CD14-positive monocyte (primary cell): ENCODE data around the gene TRIM7. TPM values are rescaled to one million over a fixed set of nuclear protein-coding genes. Genes with fewer than 3 reads are reported as not detected.

ENCODE experiments used
- DNase-seq, 3 donors: peaks; one replicate each; pipeline ENCODE4 v3.0.0-alpha.2; 2011 to 2022
- H2AFZ ChIP-seq: 2 replicates; pipeline ENCODE4 v1.6.0; 2012; ENCODE audit warnings: mild to moderate bottlenecking, low read depth, low read length, inconsistent platforms; ENCODE audit not compliant: insufficient read depth, poor library complexity, severe bottlenecking
- H3K27ac ChIP-seq, 2 donors: 1 replicate in 1 of 2; 2 replicates in 1 of 2; pipeline ENCODE4 v1.5.1; 2012 to 2013; ENCODE audit warnings: low read length in 2 of 2, control low read depth in 1 of 2, inconsistent platforms in 1 of 2, low read depth in 1 of 2, mild to moderate bottlenecking in 1 of 2
- H3K27me3 ChIP-seq, 2 donors: one replicate each; pipeline versions ENCODE4 v1.6.0 to v1.6.1; 2011 to 2013; ENCODE audit warnings: low read length in 2 of 2; ENCODE audit not compliant: control insufficient read depth in 2 of 2, insufficient read depth in 2 of 2
- H3K36me3 ChIP-seq, 2 donors: replicated peaks in 1 of 2; 1 replicate in 1 of 2; 2 replicates in 1 of 2; pipeline versions ENCODE4 v1.5.1 to v1.6.1; 2012 to 2013; ENCODE audit warnings: low read length in 2 of 2, control low read depth in 1 of 2, inconsistent platforms in 1 of 2, mild to moderate bottlenecking in 1 of 2; ENCODE audit not compliant: insufficient read depth in 2 of 2, control insufficient read depth in 1 of 2
- H3K4me1 ChIP-seq, 2 donors: 1 replicate in 1 of 2; 2 replicates in 1 of 2; pipeline versions ENCODE4 v1.5.1 to v1.6.1; 2012 to 2013; ENCODE audit warnings: low read length in 2 of 2, control low read depth in 1 of 2, inconsistent platforms in 1 of 2, mild to moderate bottlenecking in 1 of 2, moderate library complexity in 1 of 2; ENCODE audit not compliant: insufficient read depth in 2 of 2, control insufficient read depth in 1 of 2
- H3K4me2 ChIP-seq: replicated peaks from 2 replicates; pipeline ENCODE3; 2012; ENCODE audit warnings: low read length, moderate library complexity, mild to moderate bottlenecking; ENCODE audit not compliant: poor library complexity, severe bottlenecking; ENCODE audit errors: extremely low read depth
- H3K4me3 ChIP-seq, 3 experiments: fragments of 200-600 bp in 1 of 3; sonication (generic) in 1 of 3; replicated peaks in 1 of 3; 1 replicate in 2 of 3; 2 replicates in 1 of 3; pipeline ENCODE4 v1.5.1; 2011 to 2013; ENCODE audit warnings: low read length in 3 of 3, mild to moderate bottlenecking in 3 of 3, control low read depth in 2 of 3, low read depth in 2 of 3, inconsistent platforms in 1 of 3, moderate library complexity in 1 of 3
- H3K79me2 ChIP-seq: 2 replicates; pipeline ENCODE4 v1.6.0; 2012; ENCODE audit warnings: mild to moderate bottlenecking, control low read depth, inconsistent platforms, low read length, moderate library complexity; ENCODE audit not compliant: insufficient read depth
- H3K9ac ChIP-seq: 2 replicates; pipeline ENCODE4 v1.6.0; 2017; ENCODE audit warnings: low read length, mild to moderate bottlenecking; ENCODE audit not compliant: insufficient read depth, poor library complexity, severe bottlenecking
- H3K9me3 ChIP-seq, 2 donors: replicated peaks in 1 of 2; 1 replicate in 1 of 2; 2 replicates in 1 of 2; pipeline versions ENCODE4 v1.5.1 to v1.6.1; 2012 to 2013; ENCODE audit warnings: low read length in 2 of 2, control low read depth in 1 of 2; ENCODE audit not compliant: control insufficient read depth in 1 of 2, insufficient read depth in 1 of 2
- H4K20me1 ChIP-seq: 2 replicates; pipeline ENCODE4 v1.6.0; 2012; ENCODE audit warnings: mild to moderate bottlenecking, low read length, control low read depth, moderate library complexity; ENCODE audit not compliant: insufficient read depth
- H3K27ac Mint-ChIP-seq, 7 donors: one replicate each; pipeline ENCODE4 v1.8.0; 2020; ENCODE audit warnings: mild to moderate bottlenecking in 7 of 7, mixed read lengths in 7 of 7, moderate library complexity in 6 of 7, inconsistent platforms in 2 of 7
- H3K27me3 Mint-ChIP-seq, 3 donors: one replicate each; pipeline ENCODE4 v1.8.0; 2021 to 2022; ENCODE audit warnings: low read depth in 3 of 3, mild to moderate bottlenecking in 3 of 3, mixed read lengths in 3 of 3, moderate library complexity in 3 of 3, inconsistent platforms in 1 of 3
- H3K36me3 Mint-ChIP-seq, 2 donors: one replicate each; pipeline ENCODE4 v1.8.0; 2020; ENCODE audit warnings: mixed read lengths in 2 of 2, inconsistent platforms in 1 of 2, mild to moderate bottlenecking in 1 of 2
- H3K4me1 Mint-ChIP-seq: one replicate; pipeline ENCODE4 v1.8.0; 2020; ENCODE audit warnings: mild to moderate bottlenecking, mixed read lengths
- H3K4me3 Mint-ChIP-seq, 2 donors: one replicate each; pipeline ENCODE4 v1.8.0; 2020; ENCODE audit warnings: mild to moderate bottlenecking in 2 of 2, mixed read lengths in 2 of 2, moderate library complexity in 1 of 2
- H3K9me3 Mint-ChIP-seq, 7 donors: one replicate each; pipeline ENCODE4 v1.8.0; 2020 to 2022; ENCODE audit warnings: mixed read lengths in 7 of 7, mild to moderate bottlenecking in 6 of 7, moderate library complexity in 6 of 7, inconsistent platforms in 2 of 7
- WGBS: methylation state at CpG from one replicate; pipeline ENCODE4 v1.1.5; 2013; ENCODE audit warnings: missing lambda C conversion rate; ENCODE audit not compliant: insufficient coverage; 5-methylcytosine and 5-hydroxymethylcytosine counted together
- intact Hi-C, 2 donors: fragments of 100-400 bp; cut with micrococcal nuclease; formaldehyde crosslinking; loops; one replicate each; pipeline versions ENCODE4 v1.15.0 to v1.15.1; 2023
- polyA plus RNA-seq, 3 donors: library from polyadenylated mRNA; depleted of rRNA in 1 of 3; unstranded in 2 of 3; stranded (reverse) in 1 of 3; fragments of 300-500 nt in 2 of 3; fragments of >200 nt in 1 of 3; fragmentation: Illumina TruSeq in 2 of 3; gene quantifications; 1 replicate in 2 of 3; 2 replicates in 1 of 3; pipeline ENCODE4 v1.2.3, GENCODE V29; 2012 to 2021
- TF ChIP-seq, protein P1 (sequence below): fragments of 200-600 bp; IDR thresholded peaks from one replicate; pipeline ENCODE4 v1.8.0; 2022; ENCODE audit warnings: antibody characterized with exemption, mild to moderate bottlenecking

TRIM7 gene
- polyA plus RNA-seq, 3 donors, result 9.5 to 12.8 (median 10.3) TPM

- peak overlapping the region; percentile 92 for H3K9ac ChIP-seq
- H3K79me2 ChIP-seq, result peaks cover 34% of the 10 kb centered on the region
- H3K9me3 Mint-ChIP-seq, result peaks cover 0 to 12% (median 0%) of the 10 kb centered on the region in 7 donors
- peaks cover 46% of the 10 kb centered on the region for H3K4me1 Mint-ChIP-seq
- H3K4me3 Mint-ChIP-seq, result peak overlapping the region; percentile 94 to 95
- peaks cover 0 to 8% of the 10 kb centered on the region in 2 donors for H3K36me3 ChIP-seq
- H3K4me1 ChIP-seq, result peaks cover 40 to 51% of the 10 kb centered on the region in 2 donors
- peak overlapping the region; percentile 97 for H3K4me2 ChIP-seq
- peaks cover 12 to 17% (median 13%) of the 10 kb centered on the region in 3 donors for H3K27me3 Mint-ChIP-seq
- peaks cover 3 to 16% of the 10 kb centered on the region in 2 donors for H3K27me3 ChIP-seq
- H2AFZ ChIP-seq, result peak overlapping the region; percentile 65
- H4K20me1 ChIP-seq, result no peaks in the 10 kb centered on the region
- peak overlapping the region; percentile 95 to 99 (median 97) for H3K27ac Mint-ChIP-seq
- H3K27ac ChIP-seq, result peak overlapping the region; percentile 91 to 92
- intact Hi-C loops, result loop anchor here (1.0 to 10.0 kb wide), 5 partner anchors 20 to 418 kb away; partner anchors contain the start of genes MGAT1 (in 2 of the 2), RACK1 (in 1 of the 2) and TRIM52 (in 1 of the 2)
- H3K4me3 ChIP-seq, result peak overlapping the region; percentile 67 to 92 (median 89)
- no peak for DNase-seq
- H3K36me3 Mint-ChIP-seq, result peaks cover 2 to 9% of the 10 kb centered on the region in 2 donors
- TF ChIP-seq, protein P1, sequence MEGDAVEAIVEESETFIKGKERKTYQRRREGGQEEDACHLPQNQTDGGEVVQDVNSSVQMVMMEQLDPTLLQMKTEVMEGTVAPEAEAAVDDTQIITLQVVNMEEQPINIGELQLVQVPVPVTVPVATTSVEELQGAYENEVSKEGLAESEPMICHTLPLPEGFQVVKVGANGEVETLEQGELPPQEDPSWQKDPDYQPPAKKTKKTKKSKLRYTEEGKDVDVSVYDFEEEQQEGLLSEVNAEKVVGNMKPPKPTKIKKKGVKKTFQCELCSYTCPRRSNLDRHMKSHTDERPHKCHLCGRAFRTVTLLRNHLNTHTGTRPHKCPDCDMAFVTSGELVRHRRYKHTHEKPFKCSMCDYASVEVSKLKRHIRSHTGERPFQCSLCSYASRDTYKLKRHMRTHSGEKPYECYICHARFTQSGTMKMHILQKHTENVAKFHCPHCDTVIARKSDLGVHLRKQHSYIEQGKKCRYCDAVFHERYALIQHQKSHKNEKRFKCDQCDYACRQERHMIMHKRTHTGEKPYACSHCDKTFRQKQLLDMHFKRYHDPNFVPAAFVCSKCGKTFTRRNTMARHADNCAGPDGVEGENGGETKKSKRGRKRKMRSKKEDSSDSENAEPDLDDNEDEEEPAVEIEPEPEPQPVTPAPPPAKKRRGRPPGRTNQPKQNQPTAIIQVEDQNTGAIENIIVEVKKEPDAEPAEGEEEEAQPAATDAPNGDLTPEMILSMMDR, result no peak
- no peaks in the 10 kb centered on the region for H3K9me3 ChIP-seq
- WGBS, result 0% methylated on average over 11 of the region's 18 CpGs
Measured at GRCh38 chr5:181222630-181223057, 17.6 kb upstream of the TRIM7 start.

- H3K4me2 ChIP-seq, result peak overlapping the region; percentile 97
- H3K9me3 Mint-ChIP-seq, result peaks cover 0 to 13% (median 0%) of the 10 kb centered on the region in 7 donors
- intact Hi-C loops, result loop anchor here (1.0 to 10.0 kb wide), 5 partner anchors 21 to 417 kb away; partner anchors contain the start of genes MGAT1 (in 2 of the 2), RACK1 (in 1 of the 2) and TRIM52 (in 1 of the 2)
- peaks cover 5 to 23% of the 10 kb centered on the region in 2 donors for H3K27me3 ChIP-seq
- peak overlapping the region; percentile 67 to 92 (median 89) for H3K4me3 ChIP-seq
- no peaks in the 10 kb centered on the region for H4K20me1 ChIP-seq
- no peaks in the 10 kb centered on the region for H3K9me3 ChIP-seq
- H3K27ac Mint-ChIP-seq, result peak overlapping the region; percentile 95 to 99 (median 97)
- peaks cover 18 to 24% (median 19%) of the 10 kb centered on the region in 3 donors for H3K27me3 Mint-ChIP-seq
- H3K36me3 ChIP-seq, result peaks cover 0 to 3% of the 10 kb centered on the region in 2 donors
- H3K4me3 Mint-ChIP-seq, result peak overlapping the region; percentile 94 to 95
- peak overlapping the region; percentile 92 for H3K9ac ChIP-seq
- peak; percentile 86 to 91 (median 91) for DNase-seq
- TF ChIP-seq, protein P1, result no peak
- H3K4me1 ChIP-seq, result peaks cover 46 to 57% of the 10 kb centered on the region in 2 donors
- peak overlapping the region; percentile 91 to 92 for H3K27ac ChIP-seq
- peaks cover 53% of the 10 kb centered on the region for H3K4me1 Mint-ChIP-seq
- H3K36me3 Mint-ChIP-seq, result peaks cover 2 to 5% of the 10 kb centered on the region in 2 donors
- WGBS, result 3% methylated on average over 46 of the region's 50 CpGs
- peaks cover 32% of the 10 kb centered on the region for H3K79me2 ChIP-seq
- H2AFZ ChIP-seq, result peak overlapping the region; percentile 65
Measured at GRCh38 chr5:181221792-181222629, 17.0 kb upstream of the TRIM7 start.
